Measurements from ENCODE around the gene RAB4A.

The RAB4A gene

DNA sequence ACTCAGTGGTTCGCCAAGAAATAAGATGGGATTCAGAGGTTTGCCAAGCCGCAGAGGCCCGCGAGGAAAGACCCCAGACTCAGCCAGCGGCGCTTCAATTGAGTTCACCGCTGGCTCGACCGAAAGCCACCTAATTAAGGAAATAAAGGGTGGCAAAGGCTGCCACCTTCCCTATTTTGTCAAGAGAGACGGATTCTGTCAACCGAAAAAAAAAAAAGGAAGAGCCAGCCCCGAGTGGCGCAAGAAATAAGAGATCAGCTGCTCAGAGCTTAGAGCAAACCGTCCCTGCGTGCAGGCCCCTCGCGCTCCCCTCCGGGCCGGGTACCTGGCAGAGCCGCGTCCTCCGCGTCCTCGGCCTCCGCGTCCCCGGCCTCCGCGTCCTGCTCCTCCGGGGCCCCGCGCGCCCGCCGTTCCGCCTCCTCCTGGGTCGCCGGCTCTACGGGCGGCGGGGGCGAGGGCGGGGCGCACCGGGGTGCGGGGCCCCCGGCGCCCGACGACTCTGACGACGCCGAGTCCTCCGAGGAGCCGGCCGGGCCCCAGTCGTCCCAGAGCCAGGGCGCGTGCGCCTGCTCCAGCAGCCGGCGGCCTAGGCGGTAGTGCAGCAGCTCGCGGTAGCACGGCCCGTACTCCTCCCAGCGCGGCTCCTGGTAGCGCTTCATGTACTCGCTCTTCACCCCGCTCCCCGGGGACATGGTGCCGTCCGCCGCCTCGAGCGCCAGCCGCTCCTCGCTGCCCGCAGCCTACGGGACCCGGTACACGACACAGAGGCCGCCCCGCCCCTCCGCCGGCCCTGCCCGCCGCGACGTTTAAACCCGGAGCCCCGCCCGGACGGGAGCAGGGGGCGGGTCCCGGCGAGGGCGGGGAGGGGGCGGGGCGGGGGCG, 71.1 kb downstream of the RAB4A start:
- peak; percentile 89 for DNase-seq

DNA sequence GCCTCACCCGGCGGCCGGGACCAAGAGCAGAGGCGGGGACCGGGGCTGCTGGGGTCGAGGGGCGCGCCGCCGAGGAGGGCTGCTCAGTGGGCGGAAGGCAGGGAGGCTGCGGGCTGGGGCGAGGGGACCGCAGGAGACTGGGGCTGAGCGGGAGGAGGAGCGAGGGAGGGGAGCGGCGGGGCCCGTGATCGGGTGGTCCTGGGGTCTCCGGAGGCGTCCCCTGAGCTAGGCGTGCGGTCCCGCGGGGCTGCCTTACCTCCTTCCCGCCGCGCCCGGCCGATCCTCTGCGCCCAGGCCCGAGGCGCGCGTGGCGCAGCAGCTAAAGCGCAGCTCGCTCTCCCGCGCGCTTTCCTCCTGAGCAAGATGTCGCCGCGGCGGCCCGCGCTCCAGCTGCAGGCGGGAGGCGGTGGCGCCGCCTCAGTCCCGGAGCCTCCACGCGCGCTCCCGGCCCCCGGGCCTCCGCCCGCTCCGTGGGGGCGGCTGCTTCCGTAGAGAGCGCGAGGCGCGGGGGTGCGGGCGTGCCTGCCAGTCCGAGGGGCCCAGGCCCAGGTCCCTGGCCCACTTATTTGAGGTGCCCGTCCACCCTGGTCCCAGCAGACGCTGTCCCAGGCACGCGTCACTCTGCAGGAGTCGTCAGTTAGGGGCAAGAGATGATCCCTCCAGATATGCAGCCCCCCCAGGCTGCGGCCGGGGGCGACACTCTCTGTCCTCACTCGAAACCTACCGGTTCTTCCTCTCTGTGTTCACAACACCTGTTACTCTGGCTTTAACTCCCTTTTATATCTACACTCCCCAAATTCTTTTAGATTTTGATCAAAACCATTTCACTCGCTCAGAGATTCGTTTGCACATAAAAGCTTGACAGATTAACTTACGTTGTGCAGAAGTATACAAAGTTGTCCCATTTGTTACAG, 72.0 kb downstream of the RAB4A start, which contains the start of gene CCSAP:
Gene CCSAP, minus strand, starts transcription at position 392 of the 914 bp plus-strand sequence. CDS start 582 bp downstream, outside the sequence.
- DNase-seq, result no peak

DNA sequence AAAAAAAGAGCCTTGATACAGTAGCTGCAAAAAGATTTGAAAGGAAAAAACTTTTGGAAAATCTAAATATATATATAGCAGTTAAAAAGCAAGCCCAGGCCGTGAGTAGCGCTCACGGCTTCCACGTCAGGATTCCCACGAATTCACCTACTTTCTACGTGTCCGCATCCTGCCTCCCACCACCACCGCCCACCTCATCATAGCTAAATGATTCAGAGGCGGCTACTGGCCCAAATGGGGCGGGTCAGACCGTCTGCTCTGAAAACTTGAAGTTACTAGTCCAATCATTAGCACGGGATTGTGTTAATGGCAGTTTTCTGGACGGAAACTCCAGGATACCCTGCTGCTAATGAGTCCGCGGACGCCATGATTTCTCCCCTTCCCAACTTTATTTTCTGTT, 73.2 kb downstream of the RAB4A start:
- no peak for DNase-seq

DNA sequence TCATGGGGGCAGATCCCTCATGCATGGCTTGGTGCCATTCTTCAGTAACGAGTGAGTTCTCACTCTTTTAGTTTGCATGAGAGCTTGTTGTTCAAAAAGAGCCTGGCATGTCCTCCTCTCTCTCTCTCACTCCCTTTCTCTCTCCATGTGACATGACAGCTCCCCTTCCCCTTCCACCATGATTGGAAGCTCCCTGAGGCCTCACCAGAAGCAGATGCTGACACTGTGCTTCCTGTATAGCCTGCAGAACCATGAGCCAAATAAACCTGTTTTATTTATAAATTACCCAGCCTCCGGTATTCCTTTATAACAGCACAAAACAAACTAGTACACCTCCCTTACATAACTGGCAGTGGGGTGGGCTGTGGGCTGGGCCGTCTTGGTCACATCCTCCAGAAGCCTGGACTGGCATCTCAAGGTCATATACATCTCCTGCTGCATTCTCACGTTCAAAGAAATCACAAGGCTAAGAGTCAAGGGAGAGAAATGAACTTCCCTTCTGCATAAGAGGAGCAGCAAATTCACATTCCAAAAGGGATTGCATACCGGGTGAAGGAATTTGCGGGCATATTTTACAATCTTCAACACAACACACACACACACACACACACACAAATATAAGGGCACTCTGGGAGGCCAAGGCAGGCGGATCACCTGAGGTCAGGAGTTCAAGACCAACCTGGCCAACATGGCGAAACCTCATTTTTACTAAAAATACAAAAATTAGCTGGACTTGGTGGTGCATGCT, 74.2 kb downstream of the RAB4A start:
- DNase-seq, result no peak

DNA sequence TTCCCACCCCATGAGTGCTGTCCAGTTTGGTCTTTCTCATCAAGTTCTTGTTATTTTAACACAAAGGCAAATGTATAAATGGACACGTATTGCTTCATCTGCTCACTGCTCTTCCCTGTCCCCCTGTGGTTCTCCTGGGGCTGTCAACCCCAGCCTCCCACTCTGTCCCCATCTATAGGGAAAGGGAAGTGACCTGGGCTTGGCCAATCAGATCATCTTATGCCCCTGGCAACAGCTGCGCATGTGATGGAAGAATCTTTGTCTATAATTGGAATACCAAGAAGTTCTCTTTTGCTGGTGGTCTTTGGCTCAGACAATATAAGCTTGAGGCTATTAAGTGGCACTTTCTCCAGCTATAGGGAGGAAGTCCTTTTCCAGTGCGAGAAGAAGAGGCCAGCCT, 76.6 kb downstream of the RAB4A start:
- no peak for DNase-seq

DNA sequence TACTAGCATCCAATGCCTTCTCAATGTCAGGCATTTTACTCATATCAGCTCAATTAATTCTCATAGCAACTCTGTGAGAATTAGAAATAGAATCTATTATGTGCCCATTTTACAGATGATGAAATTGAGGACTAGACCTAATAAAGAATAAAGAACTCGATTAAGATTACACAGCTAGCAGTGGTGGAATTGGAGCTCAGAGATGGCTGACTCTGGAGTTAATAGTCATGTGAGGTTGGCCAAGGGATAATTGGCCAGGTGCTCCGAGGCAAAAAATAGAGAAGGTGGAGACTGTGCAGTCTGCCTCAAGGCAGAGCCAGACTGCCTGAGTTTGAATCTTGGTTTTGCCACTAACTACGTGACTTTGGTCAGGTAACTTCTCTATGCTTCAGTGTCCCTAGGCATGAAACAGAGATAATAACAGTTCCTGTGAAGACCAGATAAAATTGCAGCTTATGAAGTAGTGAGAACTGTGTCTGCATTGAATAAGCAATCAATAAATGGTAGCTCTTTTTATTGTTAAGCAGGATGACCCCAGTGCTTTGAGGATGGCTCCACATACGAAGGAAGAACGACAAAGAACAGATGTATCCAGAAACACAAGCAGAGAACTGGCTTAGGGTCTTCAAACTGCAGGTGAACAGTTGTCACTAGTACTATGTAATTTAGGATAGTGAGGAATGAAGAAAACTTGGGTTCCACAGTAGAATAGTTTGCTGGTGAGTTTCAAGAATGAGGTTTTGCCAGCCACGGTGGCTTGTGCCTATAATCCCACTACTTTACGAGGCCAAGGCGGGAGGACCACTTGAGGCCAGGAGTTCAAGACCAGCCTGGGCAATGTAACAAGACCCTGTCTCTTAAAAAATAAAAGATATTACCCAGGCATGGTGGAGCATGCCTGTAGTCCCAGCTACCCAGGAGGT, 78.8 kb downstream of the RAB4A start:
- no peak for DNase-seq

DNA sequence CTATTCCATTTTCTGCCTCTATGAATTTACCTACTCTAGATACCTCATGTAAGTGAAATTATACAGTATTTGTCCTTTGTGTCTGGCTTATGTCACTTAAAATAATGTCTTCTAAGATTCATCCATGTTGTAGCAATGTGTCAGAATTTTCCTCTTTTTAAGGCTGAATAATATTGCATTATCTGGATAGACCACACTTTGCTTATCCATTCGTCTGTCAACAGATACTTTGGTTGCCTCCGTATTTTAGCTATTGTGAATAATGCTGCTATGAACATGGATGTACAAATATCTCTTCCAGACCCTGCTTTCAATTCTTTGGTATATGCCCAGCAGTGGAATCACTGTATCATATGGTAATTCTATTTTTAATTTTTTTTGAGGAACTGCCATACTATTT, 82.1 kb downstream of the RAB4A start:
- no peak for DNase-seq

DNA sequence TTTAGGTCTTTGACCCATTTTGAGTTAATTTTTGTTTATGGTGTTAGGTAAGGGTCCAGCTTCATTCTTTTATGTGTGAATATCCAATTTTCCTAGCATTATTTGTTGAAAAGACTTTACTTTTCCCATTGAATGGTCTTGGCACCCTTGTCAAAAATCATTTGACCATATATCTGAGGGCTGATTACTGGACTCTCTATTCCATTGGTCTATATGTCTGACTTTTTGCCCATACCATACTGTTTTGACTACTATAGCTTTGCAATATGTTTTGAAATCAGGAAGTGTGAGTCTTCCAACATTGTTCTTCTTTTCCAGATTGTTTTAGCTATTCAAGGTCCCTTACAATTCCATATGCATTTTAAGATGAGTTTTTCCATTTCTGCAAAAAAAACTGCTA, 83.3 kb downstream of the RAB4A start:
- no peak for DNase-seq

Data from NCI-H2107 (cell line).